SK-N-SH (cell line): ENCODE results near the gene PROSER1. TPM values are rescaled to one million over a fixed set of nuclear protein-coding genes. Genes with fewer than 3 reads are reported as not detected.
A peak's percentile ranks its signal among the peaks of the same experiment; 100 is the strongest.

Experiments used
- CTCF ChIA-PET: fragments of 300-600, 350-600 bp; formaldehyde crosslinking; extraction: SDS; loops from one replicate; lab custom pipeline; 2021; lab: Yijun Ruan, JAX
- POLR2A ChIA-PET: fragments of 350-600 bp; sonication (Branson Sonifier 250); formaldehyde crosslinking; extraction: SDS; loops from one replicate; lab custom pipeline; 2020; ENCODE audit warnings: antibody characterized with exemption, inconsistent platforms; lab: Yijun Ruan, JAX
- DNase-seq: peaks from one replicate; pipeline ENCODE4 v3.0.0; 2012
- H2AFZ ChIP-seq: fragments of 200-600 bp; sonication (generic); 2 replicates; pipeline ENCODE4 v1.8.1; 2016; ENCODE audit warnings: antibody characterized with exemption, mild to moderate bottlenecking, low read depth
- H3F3A ChIP-seq: fragments of 200-600 bp; sonication (generic); replicated peaks from 2 replicates; pipeline ENCODE3; 2016; ENCODE audit warnings: antibody characterized with exemption, mild to moderate bottlenecking; ENCODE audit not compliant: insufficient read depth
- H3K27ac ChIP-seq, 2 experiments: fragments of 200-500 bp in 1 of 2; fragments of 200-600 bp in 1 of 2; sonication (Bioruptor generic) in 1 of 2; sonication (generic), shearing (Covaris generic) in 1 of 2; 2 replicates each; pipeline versions ENCODE4 v1.5.1 to v1.6.1; 2014 to 2016; ENCODE audit warnings: low read depth in 2 of 2, inconsistent platforms in 1 of 2, low read length in 1 of 2, mild to moderate bottlenecking in 1 of 2, mixed read lengths in 1 of 2
- H3K27me3 ChIP-seq: fragments of 200-600 bp; sonication (generic), shearing (Covaris generic); 2 replicates; pipeline ENCODE4 v1.6.1; 2016; ENCODE audit warnings: mixed run types; ENCODE audit not compliant: insufficient read depth
- H3K36me3 ChIP-seq, 2 experiments: fragments of 200-500 bp in 1 of 2; fragments of 200-600 bp in 1 of 2; sonication (Bioruptor generic) in 1 of 2; sonication (generic) in 1 of 2; replicated peaks in 1 of 2; 2 replicates each; pipeline versions ENCODE3 to v1.5.1; 2014 to 2016; ENCODE audit warnings: low read length in 1 of 2, mild to moderate bottlenecking in 1 of 2; ENCODE audit not compliant: insufficient read depth in 2 of 2, control insufficient read depth in 1 of 2
- H3K4me1 ChIP-seq, 2 experiments: fragments of 200-500 bp in 1 of 2; fragments of 200-600 bp in 1 of 2; sonication (Bioruptor generic) in 1 of 2; sonication (generic), shearing (Covaris generic) in 1 of 2; 2 replicates each; pipeline versions ENCODE4 v1.5.1 to v1.6.1; 2014 to 2016; ENCODE audit warnings: low read depth in 1 of 2, low read length in 1 of 2, mixed run types in 1 of 2; ENCODE audit not compliant: insufficient read depth in 2 of 2, control insufficient read depth in 1 of 2
- H3K4me2 ChIP-seq: fragments of 200-600 bp; sonication (generic), shearing (Covaris generic); 2 replicates; pipeline ENCODE4 v1.6.1; 2017; ENCODE audit warnings: mixed run types
- H3K4me3 ChIP-seq, 2 experiments: fragments of 200-500 bp in 1 of 2; fragments of 200-600 bp in 1 of 2; sonication (Bioruptor generic) in 1 of 2; sonication (generic), shearing (Covaris generic) in 1 of 2; 2 replicates each; pipeline versions ENCODE4 v1.5.1 to v1.8.1; 2014 to 2016; ENCODE audit warnings: low read depth in 2 of 2, inconsistent platforms in 1 of 2, low read length in 1 of 2, mild to moderate bottlenecking in 1 of 2, mixed read lengths in 1 of 2, moderate library complexity in 1 of 2
- H3K79me2 ChIP-seq: fragments of 200-600 bp; sonication (generic); 2 replicates; pipeline ENCODE4 v1.8.1; 2017; ENCODE audit warnings: mild to moderate bottlenecking; ENCODE audit not compliant: insufficient read depth
- H3K9ac ChIP-seq: fragments of 200-600 bp; sonication (generic); 2 replicates; pipeline ENCODE4 v1.6.1; 2017; ENCODE audit warnings: mixed run types
- H3K9me2 ChIP-seq: fragments of 200-600 bp; sonication (generic); 2 replicates; pipeline ENCODE4 v1.6.1; 2017; ENCODE audit warnings: mixed run types
- H3K9me3 ChIP-seq: fragments of 200-600 bp; sonication (generic); 2 replicates; pipeline ENCODE4 v1.6.1; 2017; ENCODE audit warnings: mixed run types, mild to moderate bottlenecking, moderate library complexity
- H4K20me1 ChIP-seq: fragments of 200-600 bp; sonication (generic); 2 replicates; pipeline ENCODE4 v1.6.1; 2017; ENCODE audit warnings: mild to moderate bottlenecking, mixed run types; ENCODE audit not compliant: insufficient read depth
- CTCF ChIP-seq: fragments of 200-600 bp; sonication (generic); IDR thresholded peaks from 2 replicates; pipeline ENCODE4 v1.6.1; 2017; ENCODE audit warnings: antibody characterized with exemption, mild to moderate bottlenecking, moderate library complexity
- ELF1 ChIP-seq: IDR thresholded peaks from 2 replicates; pipeline ENCODE4 v1.4.0; 2012
- FOXJ3 ChIP-seq: sonication (generic); formaldehyde crosslinking; IDR thresholded peaks from 2 replicates; pipeline ENCODE4 v1.5.1; 2020; ENCODE audit warnings: mild to moderate bottlenecking, missing genetic modification reagents
- MXI1 ChIP-seq: IDR thresholded peaks from 2 replicates; pipeline ENCODE4 v1.6.1; 2012; ENCODE audit warnings: mild to moderate bottlenecking, low read depth, low read length, improper control_type of control experiment
- SMC3 ChIP-seq: IDR thresholded peaks from 2 replicates; pipeline ENCODE4 v1.6.1; 2012; ENCODE audit warnings: low read depth, low read length, improper control_type of control experiment
- TCF12 ChIP-seq: IDR thresholded peaks from 2 replicates; pipeline ENCODE4 v1.4.0; 2012
- USF1 ChIP-seq: IDR thresholded peaks from 2 replicates; pipeline ENCODE4 v1.4.0; 2012; ENCODE audit warnings: low read depth, borderline replicate concordance
- YY1 ChIP-seq: IDR thresholded peaks from 2 replicates; pipeline ENCODE4 v1.4.0; 2012; ENCODE audit warnings: low read depth, mild to moderate bottlenecking
- WGBS: methylation state at CpG from one replicate; pipeline ENCODE4 v1.1.6; 2017; ENCODE audit warnings: low lambda C conversion rate; 5-methylcytosine and 5-hydroxymethylcytosine counted together
- polyA plus RNA-seq, 3 experiments: library from polyadenylated mRNA; depleted of rRNA; stranded (reverse); fragments of >200 nt; gene quantifications; 2 replicates each; pipeline ENCODE4 v1.2.3, GENCODE V29; 2012
- TF ChIP-seq, protein P1 (sequence below): fragments of 150-350 bp; IDR thresholded peaks from 2 replicates; pipeline ENCODE4 v1.6.1; 2017; ENCODE audit warnings: antibody characterized with exemption, low read length, low read depth, borderline replicate concordance

Gene PROSER1
- polyA plus RNA-seq, 1 of the 3 experiments (the other 2 are of a cell fraction), result 14.8 TPM

DNA sequence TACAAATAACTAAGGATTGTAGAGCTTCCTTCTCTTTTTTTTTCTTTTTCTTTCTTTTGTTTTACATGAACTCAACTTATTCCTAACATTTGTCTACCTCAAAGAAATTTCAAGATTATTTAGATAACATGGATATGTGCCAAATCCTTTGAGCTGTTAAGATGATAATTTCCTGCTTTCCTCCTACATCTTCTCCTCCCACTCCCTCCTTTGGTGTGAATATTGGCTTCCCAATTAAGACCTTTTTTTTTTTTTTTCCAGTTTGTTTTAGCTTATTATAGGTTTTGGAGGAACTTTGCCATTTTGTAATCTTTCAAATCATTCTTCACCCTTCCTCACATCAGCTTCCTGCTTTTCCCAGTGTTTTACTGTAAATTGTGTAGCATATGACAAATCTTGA is 10.9 kb upstream of the PROSER1 start:
- H3K4me2 ChIP-seq, result no peak overlapping the region
- no peaks in the 10 kb centered on the region; a peak in 1 of 4 replicates for H3K4me1 ChIP-seq
- H3K27me3 ChIP-seq, result no peaks in the 10 kb centered on the region
- H3K79me2 ChIP-seq, result no peaks in the 10 kb centered on the region
- ChIA-PET POLR2A (no interaction called here), CTCF (interaction anchor here (0.7 to 1.7 kb wide), 5 partner anchors 10 to 1634 kb away, joined by 3 to 5 read pairs (median 4); no protein-coding TSS in a partner anchor)
- no peak overlapping the region for H3K27ac ChIP-seq
- H2AFZ ChIP-seq, result no peak overlapping the region
- no peak overlapping the region for H3K9ac ChIP-seq
- TF ChIP-seq TCF12, result no peak
- no peak for TF ChIP-seq USF1
- no peak for TF ChIP-seq MXI1
- TF ChIP-seq, protein P1, sequence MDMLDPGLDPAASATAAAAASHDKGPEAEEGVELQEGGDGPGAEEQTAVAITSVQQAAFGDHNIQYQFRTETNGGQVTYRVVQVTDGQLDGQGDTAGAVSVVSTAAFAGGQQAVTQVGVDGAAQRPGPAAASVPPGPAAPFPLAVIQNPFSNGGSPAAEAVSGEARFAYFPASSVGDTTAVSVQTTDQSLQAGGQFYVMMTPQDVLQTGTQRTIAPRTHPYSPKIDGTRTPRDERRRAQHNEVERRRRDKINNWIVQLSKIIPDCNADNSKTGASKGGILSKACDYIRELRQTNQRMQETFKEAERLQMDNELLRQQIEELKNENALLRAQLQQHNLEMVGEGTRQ, result no peak
- TF ChIP-seq ELF1, result no peak
- no peak for TF ChIP-seq FOXJ3 (CRISPR knock-in tag)
- TF ChIP-seq, all 33 proteins: peak for 0
- Histone ChIP-seq H3F3A (no peaks in the 10 kb centered on the region), H3K4me3 (no peak overlapping the region), H3K36me3 (peaks cover 0 to 6% of the 10 kb centered on the region in 2 experiments), H3K9me3 (no peaks in the 10 kb centered on the region), H3K9me2 (no peaks in the 10 kb centered on the region), H4K20me1 (no peaks in the 10 kb centered on the region)
- DNase-seq, result no peak

DNA sequence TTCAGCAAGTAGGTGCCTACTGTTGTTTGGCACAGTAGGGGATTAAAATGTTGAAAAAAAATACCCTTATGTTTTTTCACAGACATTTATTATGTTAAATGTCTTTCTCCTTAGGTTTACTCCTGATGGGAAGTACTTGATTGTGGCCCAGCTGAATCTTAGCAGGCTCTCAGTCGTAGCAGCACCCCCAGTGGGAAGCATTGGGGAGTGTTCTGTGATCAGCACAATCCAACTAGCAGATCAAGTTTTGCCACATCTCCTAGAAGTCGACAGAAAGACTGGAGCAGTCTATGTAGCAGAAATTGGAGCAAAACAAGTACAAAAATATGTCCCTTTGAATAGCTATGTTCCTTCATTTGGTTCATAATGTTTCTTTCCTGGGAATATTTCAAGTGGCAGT is 9.7 kb upstream of the PROSER1 start:
- peaks cover 0 to 7% of the 10 kb centered on the region in 2 experiments for H3K36me3 ChIP-seq
- H3F3A ChIP-seq, result no peaks in the 10 kb centered on the region
- H4K20me1 ChIP-seq, result no peaks in the 10 kb centered on the region
- peak; percentile 26 for DNase-seq
- no peaks in the 10 kb centered on the region for H3K79me2 ChIP-seq
- ChIA-PET POLR2A (interaction anchor here (1.8 kb wide), 1 partner anchor 10 kb away, joined by 4 read pairs; the partner anchor contains the start of genes NHLRC3 and PROSER1), CTCF (interaction anchor here (1.6 to 1.7 kb wide), 2 partner anchors 565 to 569 kb away, joined by 4 to 5 read pairs; no protein-coding TSS in a partner anchor)
- H3K27me3 ChIP-seq, result no peaks in the 10 kb centered on the region
- H3K4me1 ChIP-seq, result no peaks in the 10 kb centered on the region; a peak in 1 of 4 replicates
- H2AFZ ChIP-seq, result no peak overlapping the region
- H3K9ac ChIP-seq, result no peak overlapping the region
- TF ChIP-seq MXI1, result no peak
- peak; percentile 13; the same call in 1 of the 2 replicates for TF ChIP-seq CTCF
- TF ChIP-seq YY1, result no peak
- TF ChIP-seq SMC3, result no peak
- H3K4me2 ChIP-seq, result no peak overlapping the region
- no peaks in the 10 kb centered on the region for H3K9me3 ChIP-seq
- 49% methylated on average over 2 of the region's 2 CpGs for WGBS
- H3K27ac ChIP-seq, result no peak overlapping the region
- H3K9me2 ChIP-seq, result no peaks in the 10 kb centered on the region
- no peak overlapping the region for H3K4me3 ChIP-seq
